Fibroblast of lung (primary cell): ENCODE measurements around the gene FAM13B.

ENCODE experiments used
- EZH2 ChIP-seq: IDR thresholded peaks from 2 replicates; pipeline ENCODE4 v1.5.1; 2012; ENCODE audit warnings: low read length, control low read depth, mild to moderate bottlenecking; ENCODE audit errors: missing control alignments
- TF ChIP-seq, protein P1 (sequence below), 2 donors: IDR thresholded peaks in 1 of 2; conservative IDR thresholded peaks in 1 of 2; 1 replicate in 1 of 2; 2 replicates in 1 of 2; pipeline ENCODE4 v1.5.1; 2011 to 2012; ENCODE audit warnings: low read length in 2 of 2, control low read depth in 1 of 2, inconsistent platforms in 1 of 2, low read depth in 1 of 2, mild to moderate bottlenecking in 1 of 2

- TF ChIP-seq, protein P1, sequence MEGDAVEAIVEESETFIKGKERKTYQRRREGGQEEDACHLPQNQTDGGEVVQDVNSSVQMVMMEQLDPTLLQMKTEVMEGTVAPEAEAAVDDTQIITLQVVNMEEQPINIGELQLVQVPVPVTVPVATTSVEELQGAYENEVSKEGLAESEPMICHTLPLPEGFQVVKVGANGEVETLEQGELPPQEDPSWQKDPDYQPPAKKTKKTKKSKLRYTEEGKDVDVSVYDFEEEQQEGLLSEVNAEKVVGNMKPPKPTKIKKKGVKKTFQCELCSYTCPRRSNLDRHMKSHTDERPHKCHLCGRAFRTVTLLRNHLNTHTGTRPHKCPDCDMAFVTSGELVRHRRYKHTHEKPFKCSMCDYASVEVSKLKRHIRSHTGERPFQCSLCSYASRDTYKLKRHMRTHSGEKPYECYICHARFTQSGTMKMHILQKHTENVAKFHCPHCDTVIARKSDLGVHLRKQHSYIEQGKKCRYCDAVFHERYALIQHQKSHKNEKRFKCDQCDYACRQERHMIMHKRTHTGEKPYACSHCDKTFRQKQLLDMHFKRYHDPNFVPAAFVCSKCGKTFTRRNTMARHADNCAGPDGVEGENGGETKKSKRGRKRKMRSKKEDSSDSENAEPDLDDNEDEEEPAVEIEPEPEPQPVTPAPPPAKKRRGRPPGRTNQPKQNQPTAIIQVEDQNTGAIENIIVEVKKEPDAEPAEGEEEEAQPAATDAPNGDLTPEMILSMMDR (conservative IDR thresholded peaks at IDR 0.05 in 1 of 2, IDR thresholded peaks at IDR 0.05 in 1 of 2; ENCODE audit: low read depth in 1 of 2, low read length in 2 of 2), result no peak
- no peak for TF ChIP-seq EZH2
Measured at GRCh38 chr5:137945825-137946224, 87.1 kb downstream of the FAM13B start.
